ENCODE results near the gene RNF138. TPM values are rescaled to one million over a fixed set of nuclear protein-coding genes. Genes with fewer than 3 reads are reported as not detected.

The RNF138 gene
- total and polyA plus RNA-seq, 2 of the 13 experiments (the other 11 are each of a cell fraction or from before 2014, with no cell fraction given): 14.6 to 33.6 TPM

DNA sequence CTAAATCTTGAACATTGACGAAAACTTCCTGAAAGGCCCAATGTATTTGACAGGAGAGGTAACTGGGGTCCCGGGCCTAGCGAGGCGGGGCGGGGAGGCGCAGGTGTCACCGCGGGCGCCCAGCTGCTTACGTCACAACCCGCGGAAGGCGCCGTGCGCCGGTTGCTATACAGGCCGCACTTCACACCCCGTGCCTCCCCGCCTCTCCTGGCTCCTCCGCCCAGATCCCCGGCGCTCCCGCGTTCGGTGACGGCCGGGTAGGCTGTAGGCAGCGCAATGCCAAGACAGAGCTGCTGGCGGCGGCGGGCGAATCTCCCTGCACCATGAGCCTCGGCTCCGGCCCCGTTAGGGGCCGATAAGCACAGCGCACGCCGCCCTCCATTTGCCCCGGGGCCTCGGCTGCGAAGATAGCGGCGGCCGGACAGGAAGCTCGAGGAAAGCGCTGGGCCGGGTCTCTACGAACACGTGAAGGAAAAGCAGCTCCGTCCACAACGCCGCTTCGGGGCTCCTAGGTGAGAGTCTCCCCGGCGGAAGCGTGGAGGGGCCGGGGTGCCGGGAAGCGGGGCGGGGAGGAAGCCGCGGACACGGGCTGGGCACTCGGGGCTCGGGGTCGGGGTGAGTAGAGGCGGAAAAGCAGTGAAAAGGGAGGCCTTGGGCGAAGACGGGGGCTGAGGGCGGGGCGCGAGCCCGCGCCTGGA, at the start of gene RNF138 (continued):
- TF ChIP-seq BCL6 (CRISPR knock-in tag; IDR thresholded peaks at IDR 0.05) (0 out of 2 replicates have a peak, but pooled peaks have one; percentile 24), HNRNPH1 (optimal IDR thresholded peaks at IDR 0.05; ENCODE audit: low read depth, low read length) (no peak), ZZZ3 (CRISPR knock-in tag; IDR thresholded peaks at IDR 0.05; ENCODE audit: borderline replicate concordance) (peak; percentile 54; the same call in 1 of the 2 replicates), CHCHD3 (CRISPR knock-in tag; IDR thresholded peaks at IDR 0.05) (no peak), SNAI1 (CRISPR knock-in tag; IDR thresholded peaks at IDR 0.05; ENCODE audit: borderline replicate concordance) (peak; percentile 76; the same call in 1 of the 2 replicates), SYNCRIP (IDR thresholded peaks at IDR 0.05; ENCODE audit: insufficient read depth, low read depth, low read length) (no peak), HMGA1 (CRISPR knock-in tag; conservative IDR thresholded peaks at IDR 0.05) (no peak), AKAP8 (CRISPR knock-in tag; IDR thresholded peaks at IDR 0.05) (no peak), ZNF775 (CRISPR knock-in tag; IDR thresholded peaks at IDR 0.05; ENCODE audit: borderline replicate concordance) (no peak; the same call in 1 of the 2 replicates), FOXA1 (IDR thresholded peaks at IDR 0.05) (no peak), FOXA1 (CRISPR knock-in tag; IDR thresholded peaks at IDR 0.05) (no peak; the same call in 1 of the 2 replicates), SP4 (CRISPR knock-in tag; IDR thresholded peaks at IDR 0.05) (no peak), KDM1A (CRISPR knock-in tag; IDR thresholded peaks at IDR 0.05) (no peak), ZNF33B (CRISPR knock-in tag; IDR thresholded peaks at IDR 0.05) (peak; percentile 97), TBX2 (CRISPR knock-in tag; IDR thresholded peaks at IDR 0.05; ENCODE audit: borderline replicate concordance) (peak; percentile 92), CBX5 (CRISPR knock-in tag; IDR thresholded peaks at IDR 0.05; ENCODE audit: borderline replicate concordance) (no peak), PPARG (CRISPR knock-in tag; conservative IDR thresholded peaks at IDR 0.05) (0 out of 2 replicates have a peak, but pooled peaks have one; percentile 23)
- TF ChIP-seq, protein P1, sequence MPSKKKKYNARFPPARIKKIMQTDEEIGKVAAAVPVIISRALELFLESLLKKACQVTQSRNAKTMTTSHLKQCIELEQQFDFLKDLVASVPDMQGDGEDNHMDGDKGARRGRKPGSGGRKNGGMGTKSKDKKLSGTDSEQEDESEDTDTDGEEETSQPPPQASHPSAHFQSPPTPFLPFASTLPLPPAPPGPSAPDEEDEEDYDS (CRISPR knock-in tag; IDR thresholded peaks at IDR 0.05): no peak
- TF ChIP-seq, protein P2, sequence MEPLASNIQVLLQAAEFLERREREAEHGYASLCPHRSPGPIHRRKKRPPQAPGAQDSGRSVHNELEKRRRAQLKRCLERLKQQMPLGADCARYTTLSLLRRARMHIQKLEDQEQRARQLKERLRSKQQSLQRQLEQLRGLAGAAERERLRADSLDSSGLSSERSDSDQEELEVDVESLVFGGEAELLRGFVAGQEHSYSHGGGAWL (CRISPR knock-in tag; IDR thresholded peaks at IDR 0.05): peak; percentile 76; the same call in 1 of the 2 replicates
- TF ChIP-seq, protein P3, sequence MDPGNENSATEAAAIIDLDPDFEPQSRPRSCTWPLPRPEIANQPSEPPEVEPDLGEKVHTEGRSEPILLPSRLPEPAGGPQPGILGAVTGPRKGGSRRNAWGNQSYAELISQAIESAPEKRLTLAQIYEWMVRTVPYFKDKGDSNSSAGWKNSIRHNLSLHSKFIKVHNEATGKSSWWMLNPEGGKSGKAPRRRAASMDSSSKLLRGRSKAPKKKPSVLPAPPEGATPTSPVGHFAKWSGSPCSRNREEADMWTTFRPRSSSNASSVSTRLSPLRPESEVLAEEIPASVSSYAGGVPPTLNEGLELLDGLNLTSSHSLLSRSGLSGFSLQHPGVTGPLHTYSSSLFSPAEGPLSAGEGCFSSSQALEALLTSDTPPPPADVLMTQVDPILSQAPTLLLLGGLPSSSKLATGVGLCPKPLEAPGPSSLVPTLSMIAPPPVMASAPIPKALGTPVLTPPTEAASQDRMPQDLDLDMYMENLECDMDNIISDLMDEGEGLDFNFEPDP (CRISPR knock-in tag; conservative IDR thresholded peaks at IDR 0.05): no peak
- TF ChIP-seq, protein P4, sequence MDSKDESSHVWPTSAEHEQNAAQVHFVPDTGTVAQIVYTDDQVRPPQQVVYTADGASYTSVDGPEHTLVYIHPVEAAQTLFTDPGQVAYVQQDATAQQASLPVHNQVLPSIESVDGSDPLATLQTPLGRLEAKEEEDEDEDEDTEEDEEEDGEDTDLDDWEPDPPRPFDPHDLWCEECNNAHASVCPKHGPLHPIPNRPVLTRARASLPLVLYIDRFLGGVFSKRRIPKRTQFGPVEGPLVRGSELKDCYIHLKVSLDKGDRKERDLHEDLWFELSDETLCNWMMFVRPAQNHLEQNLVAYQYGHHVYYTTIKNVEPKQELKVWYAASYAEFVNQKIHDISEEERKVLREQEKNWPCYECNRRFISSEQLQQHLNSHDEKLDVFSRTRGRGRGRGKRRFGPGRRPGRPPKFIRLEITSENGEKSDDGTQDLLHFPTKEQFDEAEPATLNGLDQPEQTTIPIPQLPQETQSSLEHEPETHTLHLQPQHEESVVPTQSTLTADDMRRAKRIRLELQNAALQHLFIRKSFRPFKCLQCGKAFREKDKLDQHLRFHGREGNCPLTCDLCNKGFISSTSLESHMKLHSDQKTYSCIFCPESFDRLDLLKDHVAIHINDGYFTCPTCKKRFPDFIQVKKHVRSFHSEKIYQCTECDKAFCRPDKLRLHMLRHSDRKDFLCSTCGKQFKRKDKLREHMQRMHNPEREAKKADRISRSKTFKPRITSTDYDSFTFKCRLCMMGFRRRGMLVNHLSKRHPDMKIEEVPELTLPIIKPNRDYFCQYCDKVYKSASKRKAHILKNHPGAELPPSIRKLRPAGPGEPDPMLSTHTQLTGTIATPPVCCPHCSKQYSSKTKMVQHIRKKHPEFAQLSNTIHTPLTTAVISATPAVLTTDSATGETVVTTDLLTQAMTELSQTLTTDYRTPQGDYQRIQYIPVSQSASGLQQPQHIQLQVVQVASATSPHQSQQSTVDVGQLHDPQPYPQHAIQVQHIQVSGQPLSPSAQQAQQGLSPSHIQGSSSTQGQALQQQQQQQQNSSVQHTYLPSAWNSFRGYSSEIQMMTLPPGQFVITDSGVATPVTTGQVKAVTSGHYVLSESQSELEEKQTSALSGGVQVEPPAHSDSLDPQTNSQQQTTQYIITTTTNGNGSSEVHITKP (CRISPR knock-in tag; IDR thresholded peaks at IDR 0.05; ENCODE audit: low read depth): peak; percentile 39; the same call in 1 of the 2 replicates
- TF ChIP-seq, protein P5, sequence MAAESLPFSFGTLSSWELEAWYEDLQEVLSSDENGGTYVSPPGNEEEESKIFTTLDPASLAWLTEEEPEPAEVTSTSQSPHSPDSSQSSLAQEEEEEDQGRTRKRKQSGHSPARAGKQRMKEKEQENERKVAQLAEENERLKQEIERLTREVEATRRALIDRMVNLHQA (CRISPR knock-in tag; IDR thresholded peaks at IDR 0.05): no peak
- TF ChIP-seq, protein P6, sequence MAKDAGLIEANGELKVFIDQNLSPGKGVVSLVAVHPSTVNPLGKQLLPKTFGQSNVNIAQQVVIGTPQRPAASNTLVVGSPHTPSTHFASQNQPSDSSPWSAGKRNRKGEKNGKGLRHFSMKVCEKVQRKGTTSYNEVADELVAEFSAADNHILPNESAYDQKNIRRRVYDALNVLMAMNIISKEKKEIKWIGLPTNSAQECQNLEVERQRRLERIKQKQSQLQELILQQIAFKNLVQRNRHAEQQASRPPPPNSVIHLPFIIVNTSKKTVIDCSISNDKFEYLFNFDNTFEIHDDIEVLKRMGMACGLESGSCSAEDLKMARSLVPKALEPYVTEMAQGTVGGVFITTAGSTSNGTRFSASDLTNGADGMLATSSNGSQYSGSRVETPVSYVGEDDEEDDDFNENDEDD (CRISPR knock-in tag; IDR thresholded peaks at IDR 0.05; ENCODE audit: borderline replicate concordance): peak; percentile 86; the same call in 1 of the 2 replicates
